Measurements from ENCODE around the gene SLC5A7. TPM values are rescaled to one million over a fixed set of nuclear protein-coding genes. Genes with fewer than 3 reads are reported as not detected.
A peak's percentile ranks its signal among the peaks of the same experiment; 100 is the strongest.

Gene SLC5A7
- total RNA-seq, 1 donor from 2014 or later = 0.04 TPM

DNA sequence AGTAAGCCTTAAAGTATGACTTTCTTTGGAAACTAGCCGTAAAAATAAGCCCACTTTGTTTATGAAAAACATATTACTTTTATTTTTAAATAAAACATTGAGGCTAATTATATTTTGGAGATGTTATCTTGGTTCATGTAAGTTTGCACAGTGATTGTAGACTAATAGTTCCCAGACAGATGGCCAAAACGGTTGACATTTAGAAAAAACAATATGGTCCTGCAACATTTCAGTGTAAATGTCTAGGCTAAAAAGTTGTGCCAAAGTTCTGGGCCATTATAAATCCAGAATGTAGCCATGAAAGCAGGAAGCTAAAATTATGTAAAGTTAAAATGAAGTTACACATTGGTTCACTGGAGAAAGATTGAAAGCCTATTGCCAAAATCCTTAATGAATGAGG lies 43.6 kb downstream of the SLC5A7 start:
- DNase-seq (ENCODE audit: low spot score) = no peak
- TF ChIP-seq EZH2phosphoT487 (IDR thresholded peaks at IDR 0.05) (no peak), EZH2 (IDR thresholded peaks at IDR 0.05) (no peak)
- TF ChIP-seq, protein P1, sequence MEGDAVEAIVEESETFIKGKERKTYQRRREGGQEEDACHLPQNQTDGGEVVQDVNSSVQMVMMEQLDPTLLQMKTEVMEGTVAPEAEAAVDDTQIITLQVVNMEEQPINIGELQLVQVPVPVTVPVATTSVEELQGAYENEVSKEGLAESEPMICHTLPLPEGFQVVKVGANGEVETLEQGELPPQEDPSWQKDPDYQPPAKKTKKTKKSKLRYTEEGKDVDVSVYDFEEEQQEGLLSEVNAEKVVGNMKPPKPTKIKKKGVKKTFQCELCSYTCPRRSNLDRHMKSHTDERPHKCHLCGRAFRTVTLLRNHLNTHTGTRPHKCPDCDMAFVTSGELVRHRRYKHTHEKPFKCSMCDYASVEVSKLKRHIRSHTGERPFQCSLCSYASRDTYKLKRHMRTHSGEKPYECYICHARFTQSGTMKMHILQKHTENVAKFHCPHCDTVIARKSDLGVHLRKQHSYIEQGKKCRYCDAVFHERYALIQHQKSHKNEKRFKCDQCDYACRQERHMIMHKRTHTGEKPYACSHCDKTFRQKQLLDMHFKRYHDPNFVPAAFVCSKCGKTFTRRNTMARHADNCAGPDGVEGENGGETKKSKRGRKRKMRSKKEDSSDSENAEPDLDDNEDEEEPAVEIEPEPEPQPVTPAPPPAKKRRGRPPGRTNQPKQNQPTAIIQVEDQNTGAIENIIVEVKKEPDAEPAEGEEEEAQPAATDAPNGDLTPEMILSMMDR (IDR thresholded peaks at IDR 0.05) = no peak
- Histone ChIP-seq H3K4me2 (no peak overlapping the region), H3K36me3 (no peaks in the 10 kb centered on the region), H3K4me3 (no peak overlapping the region), H3K9me3 (ENCODE audit: low read depth) (no peaks in the 10 kb centered on the region), H4K20me1 (ENCODE audit: low read depth) (no peaks in the 10 kb centered on the region), H3K9ac (no peak overlapping the region), H2AFZ (replicated peaks) (no peak overlapping the region), H3K27me3 (no peaks in the 10 kb centered on the region), H3K27ac (no peak overlapping the region), H3F3A (ENCODE audit: low read depth) (no peaks in the 10 kb centered on the region), H3K79me2 (ENCODE audit: low read depth) (no peaks in the 10 kb centered on the region), H3K4me1 (peaks cover 4% of the 10 kb centered on the region)
- H3K36me3 Mint-ChIP-seq = no peaks in the 10 kb centered on the region
- no peak overlapping the region for H3K4me3 Mint-ChIP-seq
- peaks cover 10% of the 10 kb centered on the region for H3K9me3 Mint-ChIP-seq
- H3K4me1 Mint-ChIP-seq = no peaks in the 10 kb centered on the region
- no peaks in the 10 kb centered on the region for H3K27me3 Mint-ChIP-seq (ENCODE audit: insufficient read depth, low read depth)
- H3K27ac Mint-ChIP-seq = no peak overlapping the region

DNA sequence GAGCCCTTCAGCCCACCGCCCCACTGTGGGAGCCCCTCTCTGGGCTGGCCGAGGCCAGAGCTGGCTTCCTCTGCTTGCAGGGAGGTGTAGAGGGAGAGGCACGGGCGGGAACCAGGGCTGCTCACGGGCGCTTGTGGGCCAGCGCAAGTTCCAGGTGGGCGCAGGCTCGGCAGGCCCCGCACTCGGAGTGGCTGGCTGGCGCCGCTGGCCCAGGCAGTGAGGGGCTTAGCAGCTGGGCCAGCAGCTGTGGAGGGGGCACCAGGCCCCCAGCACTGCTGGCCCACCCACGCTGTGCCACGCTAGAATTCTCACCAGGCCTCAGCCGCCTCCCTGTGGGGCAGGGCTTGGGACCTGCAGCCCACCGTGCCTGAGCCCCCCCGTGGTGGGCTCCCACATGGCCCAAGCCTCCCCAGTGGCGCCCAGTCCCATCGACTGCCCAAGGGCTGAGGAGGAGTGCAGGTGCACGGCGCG lies 45.2 kb downstream of the SLC5A7 start:
- H3K4me2 ChIP-seq = no peak overlapping the region
- no peaks in the 10 kb centered on the region for H3K36me3 Mint-ChIP-seq
- H3K9ac ChIP-seq = no peak overlapping the region
- peaks cover 2% of the 10 kb centered on the region for H3K27me3 Mint-ChIP-seq (ENCODE audit: insufficient read depth, low read depth)
- H3F3A ChIP-seq (ENCODE audit: low read depth) = no peaks in the 10 kb centered on the region
- H3K79me2 ChIP-seq (ENCODE audit: low read depth) = no peaks in the 10 kb centered on the region
- TF ChIP-seq, protein P1 (IDR thresholded peaks at IDR 0.05) = no peak
- TF ChIP-seq EZH2phosphoT487 (IDR thresholded peaks at IDR 0.05) (no peak), EZH2 (IDR thresholded peaks at IDR 0.05) (no peak)
- no peaks in the 10 kb centered on the region for H4K20me1 ChIP-seq (ENCODE audit: low read depth)
- DNase-seq (ENCODE audit: low spot score) = no peak
- no peaks in the 10 kb centered on the region for H3K27me3 ChIP-seq
- peaks cover 10% of the 10 kb centered on the region for H3K9me3 Mint-ChIP-seq
- H3K4me1 Mint-ChIP-seq = no peaks in the 10 kb centered on the region
- no peak overlapping the region for H3K27ac Mint-ChIP-seq
- H3K9me3 ChIP-seq (ENCODE audit: low read depth) = no peaks in the 10 kb centered on the region
- no peak overlapping the region for H3K4me3 ChIP-seq
- peaks cover 4% of the 10 kb centered on the region for H3K4me1 ChIP-seq
- H3K4me3 Mint-ChIP-seq = no peak overlapping the region
- H3K36me3 ChIP-seq = no peaks in the 10 kb centered on the region
- no peak overlapping the region for H2AFZ ChIP-seq (replicated peaks)
- H3K27ac ChIP-seq = no peak overlapping the region

DNA sequence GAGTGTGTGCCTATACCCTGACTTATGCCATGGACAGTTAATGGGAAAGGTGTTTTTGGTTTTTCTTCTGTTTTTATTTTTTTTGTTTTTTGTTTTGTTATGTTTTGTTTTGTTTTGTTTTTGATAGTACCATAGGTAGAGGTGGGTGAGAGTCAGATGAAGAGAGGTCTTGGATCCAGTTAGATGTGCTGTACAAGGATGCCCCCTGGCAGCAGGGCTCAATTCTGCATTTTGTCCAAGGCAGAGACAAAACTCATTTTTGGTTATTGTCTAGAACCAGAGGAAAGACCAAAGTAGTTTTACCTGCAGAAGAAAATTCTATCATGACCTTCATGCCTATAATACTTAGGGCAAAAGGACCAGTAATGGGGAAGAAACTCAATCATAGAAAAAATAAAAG lies 48.5 kb downstream of the SLC5A7 start:
- H3K79me2 ChIP-seq (ENCODE audit: low read depth) = no peaks in the 10 kb centered on the region
- no peak overlapping the region for H3K4me2 ChIP-seq
- Mint-ChIP-seq H3K27me3 (ENCODE audit: insufficient read depth, low read depth) (peaks cover 2% of the 10 kb centered on the region), H3K27ac (no peak overlapping the region), H3K36me3 (no peaks in the 10 kb centered on the region), H3K4me1 (no peaks in the 10 kb centered on the region), H3K4me3 (no peak overlapping the region), H3K9me3 (peaks cover 10% of the 10 kb centered on the region)
- no peaks in the 10 kb centered on the region for H3F3A ChIP-seq (ENCODE audit: low read depth)
- no peaks in the 10 kb centered on the region for H3K27me3 ChIP-seq
- H2AFZ ChIP-seq (replicated peaks) = no peak overlapping the region
- H3K36me3 ChIP-seq = no peaks in the 10 kb centered on the region
- H3K4me1 ChIP-seq = no peaks in the 10 kb centered on the region
- H4K20me1 ChIP-seq (ENCODE audit: low read depth) = no peaks in the 10 kb centered on the region
- no peak overlapping the region for H3K27ac ChIP-seq
- no peaks in the 10 kb centered on the region for H3K9me3 ChIP-seq (ENCODE audit: low read depth)
- no peak overlapping the region for H3K9ac ChIP-seq
- no peak overlapping the region for H3K4me3 ChIP-seq
- DNase-seq (ENCODE audit: low spot score) = no peak
- no peak for TF ChIP-seq EZH2 (IDR thresholded peaks at IDR 0.05)
- TF ChIP-seq, protein P1 (IDR thresholded peaks at IDR 0.05) = peak; percentile 41
